GM18507 (cell line): ENCODE data around the gene CRACDL.

Experiments used
- DNase-seq: peaks from one replicate; pipeline ENCODE4 v3.0.0; 2011; ENCODE audit warnings: low read depth; ENCODE audit not compliant: insufficient read length; ENCODE audit errors: extremely low spot score
- FAIRE-seq: peaks from 2 replicates; lab custom pipeline; 2011; peaks lifted over from hg19 to GRCh38; lab: Jason Lieb, UNC

The CRACDL gene

GRCh38 chr2:98795891-98796676 lies 139.9 kb downstream of the CRACDL start:
- DNase-seq (no peak), FAIRE-seq (no peak)

- no peak for DNase-seq
- FAIRE-seq, result no peak
Observed at GRCh38 chr2:98793897-98794830, 141.9 kb downstream of the CRACDL start.

- FAIRE-seq (no peak), DNase-seq (no peak)
Observed at GRCh38 chr2:98793275-98793674, 142.8 kb downstream of the CRACDL start.

DNA sequence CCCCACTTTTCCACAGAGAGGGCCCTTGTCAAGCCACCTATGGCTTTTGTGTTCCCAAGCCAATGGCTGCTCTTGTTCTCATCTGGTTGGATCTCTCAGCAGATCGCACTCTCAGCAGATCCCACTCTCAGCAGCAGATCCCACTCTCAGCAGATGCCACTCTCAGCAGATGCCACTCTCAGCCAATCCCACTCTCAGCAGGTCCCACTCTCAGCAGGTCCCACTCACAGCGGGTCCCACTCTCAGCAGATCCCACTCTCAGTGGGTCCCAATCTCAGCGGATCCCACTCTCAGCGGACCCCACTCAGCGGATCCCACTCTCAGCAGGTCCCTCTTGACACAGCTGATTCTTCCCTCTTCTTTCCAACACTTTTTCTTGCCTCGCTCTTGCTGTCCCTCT lies 145.8 kb downstream of the CRACDL start:
- FAIRE-seq (no peak), DNase-seq (no peak)

DNA sequence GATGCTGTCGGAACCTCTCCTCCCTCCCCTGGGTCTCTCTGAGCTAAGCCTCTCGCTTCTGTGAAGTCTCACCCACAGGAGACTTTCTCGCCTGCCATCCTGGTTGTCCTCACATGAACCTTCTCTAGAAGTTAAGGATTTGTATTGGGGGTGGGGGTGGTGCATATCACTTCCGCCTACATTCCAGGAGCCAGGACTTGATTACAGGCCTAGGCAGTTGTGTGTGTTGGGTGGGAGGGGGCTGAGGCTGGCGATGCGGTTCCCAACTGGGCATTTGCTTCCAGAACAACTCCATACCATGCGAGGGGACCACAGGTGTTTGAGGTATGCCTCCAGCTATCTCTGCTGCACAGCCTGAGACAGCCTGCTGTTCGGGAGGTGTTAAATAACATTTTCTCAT lies 148.3 kb downstream of the CRACDL start:
- FAIRE-seq, result no peak
- no peak for DNase-seq

DNA sequence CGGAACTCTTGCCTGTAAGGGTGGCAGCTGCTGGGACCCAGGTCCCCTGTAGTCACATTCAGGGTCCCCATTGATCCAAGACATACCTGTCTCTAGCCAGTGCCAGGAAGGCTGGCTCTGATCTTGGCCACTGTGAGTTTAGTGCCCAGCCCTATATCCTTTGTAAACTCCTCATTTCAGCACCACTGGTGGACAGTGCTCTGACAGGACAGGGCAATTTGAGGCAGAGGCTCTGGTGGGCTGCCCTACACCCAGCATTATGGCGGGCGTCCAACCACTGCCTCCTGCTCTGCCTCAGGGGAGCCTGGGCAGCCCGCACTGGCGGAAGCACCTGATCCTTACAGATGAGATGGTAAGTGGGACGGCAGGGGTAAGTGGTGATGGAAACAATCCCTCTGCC lies 149.8 kb downstream of the CRACDL start:
- FAIRE-seq, result no peak
- DNase-seq, result no peak

DNA sequence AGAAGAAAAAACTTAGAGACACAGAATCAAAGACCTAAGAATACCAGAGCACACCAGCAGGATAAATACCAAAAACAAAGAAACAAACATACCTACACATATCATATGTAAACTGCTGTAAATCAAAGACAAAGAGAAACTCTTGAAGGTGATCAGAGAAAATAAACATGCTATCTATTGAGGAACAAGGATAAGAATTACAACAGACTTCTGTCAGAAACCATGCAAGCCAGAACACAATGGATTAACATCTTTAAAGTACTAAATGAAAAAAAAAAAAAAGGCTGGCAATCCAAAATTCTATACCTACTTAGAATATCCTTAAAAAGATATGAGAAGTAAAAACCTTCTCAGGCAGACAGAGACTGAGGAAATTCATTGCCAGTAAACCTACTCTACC lies 153.5 kb downstream of the CRACDL start:
- FAIRE-seq (no peak), DNase-seq (no peak)

DNA sequence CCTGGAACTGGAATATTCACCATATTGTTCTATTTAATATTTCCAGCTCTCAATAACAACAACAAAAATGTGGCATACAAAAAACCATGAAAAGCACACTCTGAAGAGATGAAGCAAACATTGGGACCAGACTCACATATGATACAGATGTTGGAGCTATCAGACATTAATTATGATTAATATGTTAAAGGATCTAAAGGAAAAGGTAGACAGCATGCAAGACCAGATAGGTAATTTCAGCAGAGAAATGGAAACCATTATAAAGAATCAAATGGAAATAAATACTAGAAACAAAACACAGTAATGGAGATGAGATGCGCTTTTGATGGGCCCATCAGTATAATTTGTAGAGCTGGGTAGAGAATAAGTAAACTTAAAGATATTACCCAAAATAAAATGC lies 154.2 kb downstream of the CRACDL start:
- no peak for FAIRE-seq
- DNase-seq, result no peak

- FAIRE-seq (no peak), DNase-seq (no peak)
Observed at GRCh38 chr2:98778741-98779483, 157.1 kb downstream of the CRACDL start.

GRCh38 chr2:98778151-98778550 lies 157.9 kb downstream of the CRACDL start:
- no peak for FAIRE-seq
- DNase-seq, result no peak

GRCh38 chr2:98777710-98778109 lies 158.3 kb downstream of the CRACDL start:
- FAIRE-seq, result no peak
- DNase-seq, result no peak

DNA sequence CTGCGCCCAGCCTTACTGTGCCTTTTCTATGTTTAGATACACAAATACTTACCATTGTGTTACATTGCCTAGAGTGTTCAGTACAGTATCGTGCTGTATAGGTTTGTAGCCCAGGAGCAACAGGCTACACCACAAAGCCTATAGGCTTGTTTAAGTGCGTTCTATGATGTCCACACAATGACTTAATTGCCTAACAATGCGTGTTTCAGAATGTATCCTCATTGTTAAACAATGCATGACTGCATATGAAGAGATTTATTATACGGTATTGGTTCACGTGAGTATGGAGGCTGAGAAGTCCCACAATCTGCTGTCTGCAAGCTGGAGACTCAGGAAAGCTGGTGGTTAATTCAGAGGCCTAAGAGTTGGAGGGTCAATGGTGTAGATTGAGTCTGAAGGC lies 158.9 kb downstream of the CRACDL start:
- no peak for FAIRE-seq
- no peak for DNase-seq

DNA sequence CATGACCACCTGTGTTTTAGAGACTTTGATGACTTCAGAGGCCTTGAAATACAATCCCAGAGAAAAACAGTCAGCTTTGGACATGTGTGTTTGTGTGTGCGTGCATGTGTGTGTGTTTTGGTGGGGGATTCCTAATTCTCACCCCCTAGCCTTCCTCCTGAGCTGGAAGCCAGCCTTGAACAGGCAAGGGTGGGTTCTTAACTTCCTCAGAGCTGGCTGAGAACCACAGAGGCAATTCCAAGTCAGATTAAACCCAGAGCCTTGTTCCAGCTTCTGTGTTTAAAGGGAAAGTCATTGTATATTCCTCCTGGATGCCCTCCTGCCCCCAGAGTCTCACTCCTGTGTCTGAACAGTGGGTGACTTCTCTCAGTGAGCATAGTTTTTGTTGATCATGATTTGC lies 159.9 kb downstream of the CRACDL start:
- FAIRE-seq (no peak), DNase-seq (no peak)

DNA sequence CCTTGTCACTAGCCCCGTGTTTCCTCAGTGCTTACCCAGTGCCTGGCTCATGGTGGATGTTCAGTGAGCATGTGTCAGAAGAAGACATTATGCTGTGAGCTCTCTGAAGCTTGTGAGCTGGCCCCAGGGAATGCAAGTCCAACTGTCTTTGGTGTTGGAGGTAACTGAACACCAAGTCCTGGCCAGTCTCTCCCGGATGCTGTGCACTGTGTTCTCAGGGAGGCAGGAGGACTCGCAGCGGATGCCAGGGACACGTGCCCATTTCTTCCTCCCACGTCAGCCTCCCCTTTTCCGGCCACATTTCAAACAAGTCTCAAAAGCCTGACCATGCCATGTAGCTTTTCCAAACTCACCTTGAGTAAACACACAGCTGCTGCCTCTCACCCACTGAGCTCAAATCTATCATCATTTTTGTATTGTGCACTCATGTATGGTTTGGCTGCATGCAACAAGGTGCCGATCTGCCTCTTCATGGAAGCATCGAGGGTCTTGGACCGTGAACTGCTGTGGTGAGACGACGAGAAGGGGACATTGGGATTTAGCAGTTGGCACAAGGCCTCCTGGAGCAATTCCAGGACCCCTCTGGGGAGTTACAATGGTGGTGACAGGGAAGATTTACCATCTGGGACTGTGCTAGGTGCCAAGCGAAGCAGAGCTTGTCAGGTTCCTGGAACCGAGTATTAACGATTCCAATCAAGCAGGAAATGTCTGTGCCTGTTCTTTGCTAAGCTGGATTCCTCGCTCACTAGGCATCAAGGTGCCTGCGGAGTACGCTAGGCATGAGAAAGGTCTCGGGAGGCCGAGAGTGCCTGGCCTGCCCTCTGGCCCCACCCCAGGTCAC lies 160.7 kb downstream of the CRACDL start:
- DNase-seq (no peak), FAIRE-seq (no peak)

GRCh38 chr2:98773907-98774306 lies 162.1 kb downstream of the CRACDL start:
- FAIRE-seq, result no peak
- no peak for DNase-seq

- no peak for FAIRE-seq
- DNase-seq, result no peak
Observed at GRCh38 chr2:98773169-98773568, 162.9 kb downstream of the CRACDL start.

- no peak for FAIRE-seq
- DNase-seq, result no peak
Observed at GRCh38 chr2:98772536-98772935, 163.5 kb downstream of the CRACDL start.

GRCh38 chr2:98771721-98772524 lies 164.1 kb downstream of the CRACDL start:
- FAIRE-seq (no peak), DNase-seq (no peak)
